ENCODE results near the gene RPTOR. TPM values are rescaled to one million over a fixed set of nuclear protein-coding genes. Genes with fewer than 3 reads are reported as not detected.
A peak's percentile ranks its signal among the peaks of the same experiment; 100 is the strongest.

RPTOR gene
- total RNA-seq, 1 experiment from 2014 or later: 25.1 TPM

GRCh38 chr17:80859002-80859941 lies 314.6 kb downstream of the RPTOR start:
- no peaks in the 10 kb centered on the region; the same call in 1 of the 2 replicates for H3K27me3 Mint-ChIP-seq (ENCODE audit: low read depth)
- Histone ChIP-seq H3K4me2 (ENCODE audit: insufficient read depth, insufficient read length, low read length) (no peak overlapping the region), H2AFZ (ENCODE audit: low read length) (no peak overlapping the region), H2BK5ac (ENCODE audit: insufficient read length, low read length) (no peak overlapping the region), H3K9ac (ENCODE audit: extremely low read depth, insufficient read length, low read length) (no peak overlapping the region), H3K4ac (ENCODE audit: low read depth, low read length) (no peak overlapping the region), H2BK20ac (ENCODE audit: low read depth, low read length, poor library complexity, severe bottlenecking) (no peak overlapping the region), H3K23me2 (ENCODE audit: insufficient read length, low read depth, low read length, poor library complexity, severe bottlenecking) (no peaks in the 10 kb centered on the region), H2BK12ac (ENCODE audit: insufficient read length, low read depth, low read length) (no peak overlapping the region), H3K9me3 (ENCODE audit: control insufficient read depth, low read depth, low read length) (no peaks in the 10 kb centered on the region), H3K14ac (ENCODE audit: insufficient read depth, low read length) (no peak overlapping the region), H3T11ph (ENCODE audit: low read length) (no peak overlapping the region), H4K8ac (replicated peaks; ENCODE audit: insufficient read length, low read depth, low read length) (no peak overlapping the region), H3K27me3 (ENCODE audit: insufficient read depth, low read length) (no peaks in the 10 kb centered on the region), H3K79me1 (ENCODE audit: insufficient read depth, low read depth, low read length, poor library complexity, severe bottlenecking) (no peaks in the 10 kb centered on the region), H3K27ac (ENCODE audit: insufficient read length, low read depth, low read length) (no peak overlapping the region), H2AK5ac (ENCODE audit: insufficient read length, low read length) (no peak overlapping the region), H4K20me1 (ENCODE audit: control insufficient read depth, insufficient read depth, insufficient read length) (no peaks in the 10 kb centered on the region), H3K79me2 (ENCODE audit: insufficient read depth, low read length) (no peaks in the 10 kb centered on the region), H2BK15ac (ENCODE audit: low read depth, low read length) (no peak overlapping the region), H2BK120ac (ENCODE audit: low read depth, low read length, poor library complexity, severe bottlenecking) (no peak overlapping the region), H3K23ac (ENCODE audit: insufficient read length, low read depth, low read length) (no peak overlapping the region), H3K56ac (ENCODE audit: insufficient read length, low read depth, low read length) (no peak overlapping the region), H3K18ac (ENCODE audit: insufficient read length, low read depth, low read length) (no peak overlapping the region), H4K91ac (ENCODE audit: insufficient read length, low read depth, low read length) (no peak overlapping the region), H3K4me1 (ENCODE audit: insufficient read depth, low read length) (peaks cover 5% of the 10 kb centered on the region; the same call in 1 of the 2 replicates), H4K5ac (ENCODE audit: insufficient read length, low read depth, low read length) (no peak overlapping the region)
- H3K4me1 Mint-ChIP-seq: peaks cover 41 to 46% of the 10 kb centered on the region in 2 experiments
- H3K9me3 Mint-ChIP-seq: peaks cover 0 to 9% of the 10 kb centered on the region in 2 experiments; a peak in 2 of 5 replicates
- peak; percentile 67 for DNase-seq
- peaks cover 18 to 32% (median 20%) of the 10 kb centered on the region in 3 experiments for H3K36me3 Mint-ChIP-seq (ENCODE audit: insufficient read depth in 1 of 3, low read depth in 3 of 3)
- WGBS (ENCODE audit: extremely low coverage, insufficient read length, low lambda C conversion rate): no CpG with 5 or more reads among the region's 40 CpGs
- H3K4me3 Mint-ChIP-seq: peak overlapping the region in 1 of 2 experiments; percentile 62; a peak in 2 of 5 replicates
- H3K27ac Mint-ChIP-seq: peak overlapping the region; percentile 89 to 98 (median 98)
- TF ChIP-seq CTCF (conservative IDR thresholded peaks at IDR 0.05): no peak

Data from H9 (cell line).